Activated CD4-positive, alpha-beta T cell treated with anti-CD3 and anti-CD28 coated beads, Interleukin-2, amount 10 ng/mL, durations not matched to agents 7 days and 5 days (primary cell): Measurements from ENCODE around the gene FITM2. TPM values are rescaled to one million over a fixed set of nuclear protein-coding genes. Genes with fewer than 3 reads are reported as not detected.
A peak's percentile ranks its signal among the peaks of the same experiment; 100 is the strongest.
"Not testable (repeated sequence)": the region's sequence is repeated elsewhere in the genome, so short reads cannot be mapped to it uniquely, and the experiment has no call there.

ENCODE experiments used
- CTCF ChIA-PET: fragments of 350-600 bp; sonication (Branson Sonifier 250); formaldehyde crosslinking; loops from one replicate; lab custom pipeline; 2021; ENCODE audit warnings: antibody characterized with exemption; lab: Charles Lee
- POLR2A ChIA-PET: fragments of 350-600 bp; sonication (Branson Sonifier 250); formaldehyde crosslinking; loops from one replicate; lab custom pipeline; 2021; ENCODE audit warnings: antibody characterized with exemption; lab: Charles Lee
- DNase-seq: peaks from one replicate; pipeline ENCODE4 v3.0.0-alpha.2; 2020
- H3K27ac Mint-ChIP-seq: one replicate; pipeline ENCODE4 v1.8.0; 2021; ENCODE audit warnings: mild to moderate bottlenecking, moderate library complexity, mixed read lengths
- H3K27me3 Mint-ChIP-seq: one replicate; pipeline ENCODE4 v1.8.0; 2021; ENCODE audit warnings: mixed read lengths
- H3K36me3 Mint-ChIP-seq: one replicate; pipeline ENCODE4 v1.8.0; 2021; ENCODE audit warnings: low read depth, mixed read lengths
- H3K4me1 Mint-ChIP-seq: one replicate; pipeline ENCODE4 v1.8.0; 2021; ENCODE audit warnings: mixed read lengths
- H3K4me3 Mint-ChIP-seq: one replicate; pipeline ENCODE4 v1.8.0; 2021; ENCODE audit warnings: mild to moderate bottlenecking, moderate library complexity, mixed read lengths
- H3K9me3 Mint-ChIP-seq: one replicate; pipeline ENCODE4 v1.8.0; 2021; ENCODE audit warnings: mixed read lengths
- total RNA-seq, 2 experiments: library from RNA; stranded (reverse); gene quantifications; one replicate each; pipeline ENCODE4 v1.2.3, GENCODE V29; 2021

The FITM2 gene
- total RNA-seq, 2 experiments from 2014 or later, result 4.8 to 4.9 TPM

DNA sequence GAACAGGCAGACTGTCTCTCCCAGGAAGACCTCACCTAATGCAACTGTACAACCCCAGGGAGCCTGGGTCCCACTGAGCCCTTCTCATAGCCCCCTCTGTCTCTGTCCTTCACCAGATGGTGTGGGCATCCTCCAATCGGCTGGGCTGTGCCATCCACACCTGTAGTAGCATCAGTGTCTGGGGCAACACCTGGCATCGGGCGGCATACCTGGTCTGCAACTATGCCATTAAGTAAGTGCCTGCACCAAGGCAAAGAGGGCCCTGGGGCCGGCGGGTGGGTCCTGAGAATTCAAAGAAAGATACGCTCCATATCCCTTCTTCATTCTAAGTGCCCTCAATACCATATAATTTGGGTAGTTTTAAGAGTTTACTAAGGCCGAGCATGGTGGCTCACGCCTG, 34.1 kb upstream of the FITM2 start:
- ChIA-PET POLR2A (no interaction called here), CTCF (no interaction called here)
- no peaks in the 10 kb centered on the region for H3K9me3 Mint-ChIP-seq
- H3K36me3 Mint-ChIP-seq, result no peaks in the 10 kb centered on the region
- no peak overlapping the region for H3K27ac Mint-ChIP-seq
- H3K4me3 Mint-ChIP-seq, result no peak overlapping the region
- no peaks in the 10 kb centered on the region for H3K4me1 Mint-ChIP-seq
- H3K27me3 Mint-ChIP-seq, result no peaks in the 10 kb centered on the region
- DNase-seq, result no peak

DNA sequence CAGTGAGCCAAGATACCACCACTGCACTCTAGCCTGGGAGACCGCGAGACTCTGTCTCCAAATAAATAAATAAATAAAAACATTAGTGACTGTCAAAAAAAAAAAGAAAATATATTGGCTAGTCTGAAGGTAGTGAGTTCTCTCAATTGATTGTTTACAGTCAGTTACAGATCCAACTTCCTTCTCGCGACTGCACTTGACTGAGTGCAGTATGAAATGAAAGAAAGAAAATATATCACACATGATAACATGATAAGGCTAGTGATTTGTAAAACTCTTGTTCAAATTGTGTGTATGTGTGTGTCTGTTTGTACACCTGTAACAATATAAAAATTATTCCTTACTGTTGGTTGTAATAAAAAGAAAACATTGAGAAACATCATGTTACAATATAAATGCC, 33.7 kb upstream of the FITM2 start:
- POLR2A ChIA-PET, result no interaction called here
- no peaks in the 10 kb centered on the region for H3K9me3 Mint-ChIP-seq
- CTCF ChIA-PET, result no interaction called here
- H3K36me3 Mint-ChIP-seq, result no peaks in the 10 kb centered on the region
- DNase-seq, result no peak
- no peak overlapping the region for H3K27ac Mint-ChIP-seq
- H3K27me3 Mint-ChIP-seq, result no peaks in the 10 kb centered on the region
- H3K4me1 Mint-ChIP-seq, result no peaks in the 10 kb centered on the region
- no peak overlapping the region for H3K4me3 Mint-ChIP-seq

GRCh38 chr20:44343162-44343675, 32.2 kb upstream of the FITM2 start:
- H3K4me3 Mint-ChIP-seq, result no peak overlapping the region
- ChIA-PET POLR2A (no interaction called here), CTCF (interaction anchor here (1.2 kb wide), 1 partner anchor 11 kb away, joined by 3 read pairs; no protein-coding TSS in a partner anchor)
- no peak overlapping the region for H3K27ac Mint-ChIP-seq
- H3K27me3 Mint-ChIP-seq, result no peaks in the 10 kb centered on the region
- no peaks in the 10 kb centered on the region for H3K36me3 Mint-ChIP-seq
- no peaks in the 10 kb centered on the region for H3K4me1 Mint-ChIP-seq
- DNase-seq, result no peak
- no peaks in the 10 kb centered on the region for H3K9me3 Mint-ChIP-seq

DNA sequence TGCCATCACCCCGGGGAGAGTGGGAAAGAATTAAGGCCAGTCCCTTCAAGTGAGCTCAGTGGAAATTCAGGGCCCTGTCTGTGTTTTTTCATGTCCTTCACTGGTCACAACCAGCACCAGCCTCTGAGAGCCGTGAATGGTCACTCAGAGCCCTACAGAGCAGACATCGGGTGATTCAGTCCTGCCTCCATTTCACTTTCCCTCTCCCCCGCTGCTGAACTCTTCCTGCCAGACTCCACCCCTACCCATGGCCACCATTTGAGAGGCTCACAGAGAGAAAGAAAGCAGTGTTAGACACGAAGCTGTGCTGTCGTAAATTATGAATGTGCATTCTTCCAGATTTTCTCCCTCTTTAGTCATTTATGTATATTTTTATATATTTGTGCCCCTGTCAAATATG, 31.2 kb upstream of the FITM2 start:
- no peaks in the 10 kb centered on the region for H3K9me3 Mint-ChIP-seq
- POLR2A ChIA-PET, result no interaction called here
- H3K27ac Mint-ChIP-seq, result no peak overlapping the region

GRCh38 chr20:44336725-44337380, 25.9 kb upstream of the FITM2 start, which contains the start of gene R3HDML:
Gene R3HDML, plus strand, starts transcription at chr20:44337043. Its CDS starts 115 bp downstream, at chr20:44337158.
- no peak for DNase-seq
- no peaks in the 10 kb centered on the region for H3K36me3 Mint-ChIP-seq
- POLR2A ChIA-PET, result no interaction called here
- H3K27ac Mint-ChIP-seq, result no peak within 1 kb of the TSS
- peaks cover 3% of the 10 kb centered on the region for H3K27me3 Mint-ChIP-seq
- H3K4me3 Mint-ChIP-seq, result no peak within 1 kb of the TSS
- no peaks in the 10 kb centered on the region for H3K4me1 Mint-ChIP-seq
- H3K9me3 Mint-ChIP-seq, result no peaks in the 10 kb centered on the region
- CTCF ChIA-PET, result no interaction called here

More for the DNA sequence above, 31.2 kb upstream of the FITM2 start:
- Mint-ChIP-seq H3K27me3 (no peaks in the 10 kb centered on the region), H3K4me3 (no peak overlapping the region), H3K36me3 (no peaks in the 10 kb centered on the region), H3K4me1 (no peaks in the 10 kb centered on the region)
- no peak for DNase-seq
- CTCF ChIA-PET, result no interaction called here

GRCh38 chr20:44336086-44336485, 25.1 kb upstream of the FITM2 start:
- H3K9me3 Mint-ChIP-seq, result no peaks in the 10 kb centered on the region
- H3K4me1 Mint-ChIP-seq, result no peaks in the 10 kb centered on the region
- POLR2A ChIA-PET, result no interaction called here
- no peak overlapping the region for H3K4me3 Mint-ChIP-seq
- CTCF ChIA-PET, result no interaction called here
- no peak overlapping the region for H3K27ac Mint-ChIP-seq
- H3K27me3 Mint-ChIP-seq, result peaks cover 3% of the 10 kb centered on the region
- H3K36me3 Mint-ChIP-seq, result no peaks in the 10 kb centered on the region
- DNase-seq, result no peak

DNA sequence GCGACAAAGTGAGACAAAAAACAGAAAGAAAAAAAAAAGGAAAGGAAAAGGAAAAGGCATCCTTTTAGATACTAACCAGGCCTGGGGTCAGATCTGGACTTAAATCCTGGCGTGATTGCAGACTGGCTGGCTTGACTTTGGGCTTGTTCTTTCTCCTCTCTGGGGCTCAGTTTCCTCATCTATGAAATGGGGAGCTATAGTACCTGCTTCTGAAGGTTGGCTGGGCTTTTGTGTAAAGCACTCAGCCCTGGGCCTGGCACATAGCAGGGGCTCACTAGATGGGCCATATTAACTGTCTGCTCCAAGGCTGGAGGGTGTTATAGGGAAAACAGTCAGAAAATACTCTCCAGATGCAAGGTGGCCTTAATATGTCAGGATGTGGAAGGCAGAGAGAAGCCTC, 24.7 kb upstream of the FITM2 start:
- Mint-ChIP-seq H3K4me1 (no peaks in the 10 kb centered on the region), H3K36me3 (no peaks in the 10 kb centered on the region), H3K4me3 (no peak overlapping the region), H3K27ac (no peak overlapping the region), H3K9me3 (no peaks in the 10 kb centered on the region), H3K27me3 (peaks cover 3% of the 10 kb centered on the region)
- ChIA-PET POLR2A (no interaction called here), CTCF (no interaction called here)
- DNase-seq, result no peak

- H3K27ac Mint-ChIP-seq, result no peak overlapping the region
- ChIA-PET CTCF (no interaction called here), POLR2A (no interaction called here)
- no peaks in the 10 kb centered on the region for H3K9me3 Mint-ChIP-seq
- peaks cover 3% of the 10 kb centered on the region for H3K27me3 Mint-ChIP-seq
- H3K4me3 Mint-ChIP-seq, result no peak overlapping the region
- no peaks in the 10 kb centered on the region for H3K36me3 Mint-ChIP-seq
- no peaks in the 10 kb centered on the region for H3K4me1 Mint-ChIP-seq
- DNase-seq, result no peak
These were observed 23.7 kb upstream of the FITM2 start for GRCh38 chr20:44334709-44335108.

GRCh38 chr20:44334306-44334705, 23.3 kb upstream of the FITM2 start:
- no peaks in the 10 kb centered on the region for H3K9me3 Mint-ChIP-seq
- H3K4me1 Mint-ChIP-seq, result no peaks in the 10 kb centered on the region
- POLR2A ChIA-PET, result no interaction called here
- DNase-seq, result no peak
- CTCF ChIA-PET, result no interaction called here
- H3K27ac Mint-ChIP-seq, result no peak overlapping the region
- no peaks in the 10 kb centered on the region for H3K36me3 Mint-ChIP-seq
- no peak overlapping the region for H3K4me3 Mint-ChIP-seq
- peaks cover 3% of the 10 kb centered on the region for H3K27me3 Mint-ChIP-seq

DNA sequence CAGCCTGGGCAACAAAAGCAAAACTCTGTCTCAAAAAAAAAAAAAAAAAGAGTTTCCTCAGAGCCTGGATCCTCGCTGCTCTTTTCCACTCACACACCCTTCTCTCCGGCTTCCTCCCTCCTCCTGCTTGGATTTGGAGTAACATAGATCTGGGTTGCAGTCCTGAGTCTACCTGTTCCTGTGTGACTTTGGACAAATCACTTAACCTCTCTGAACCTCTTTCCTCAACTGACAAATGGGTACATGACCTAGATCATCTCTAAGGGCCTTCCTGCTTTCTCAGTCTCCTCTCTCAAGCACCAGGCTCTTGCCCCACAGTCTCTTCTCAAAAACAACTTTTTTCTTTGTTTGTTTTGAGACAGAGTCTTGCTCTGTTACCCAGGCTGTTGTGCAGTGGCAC, 20.2 kb upstream of the FITM2 start:
- CTCF ChIA-PET, result interaction anchor here (1.6 to 1.8 kb wide), 3 partner anchors 13 to 114 kb away, joined by 3 to 10 read pairs (median 9); partner anchors contain the start of gene FITM2
- POLR2A ChIA-PET, result no interaction called here
- peaks cover 7% of the 10 kb centered on the region for H3K27me3 Mint-ChIP-seq
- H3K4me3 Mint-ChIP-seq, result no peak overlapping the region
- no peaks in the 10 kb centered on the region for H3K36me3 Mint-ChIP-seq
- no peak overlapping the region for H3K27ac Mint-ChIP-seq
- H3K4me1 Mint-ChIP-seq, result peaks cover 2% of the 10 kb centered on the region
- no peaks in the 10 kb centered on the region for H3K9me3 Mint-ChIP-seq
- no peak for DNase-seq

GRCh38 chr20:44328428-44328827, 17.4 kb upstream of the FITM2 start:
- DNase-seq, result no peak
- Mint-ChIP-seq H3K27ac (no peak overlapping the region), H3K4me1 (peaks cover 2% of the 10 kb centered on the region), H3K4me3 (no peak overlapping the region), H3K27me3 (peaks cover 7% of the 10 kb centered on the region), H3K36me3 (no peaks in the 10 kb centered on the region), H3K9me3 (no peaks in the 10 kb centered on the region)
- ChIA-PET POLR2A (no interaction called here), CTCF (no interaction called here)

- not testable (repeated sequence) for H3K36me3 Mint-ChIP-seq, H3K27ac Mint-ChIP-seq, H3K4me3 Mint-ChIP-seq, DNase-seq, H3K4me1 Mint-ChIP-seq, H3K9me3 Mint-ChIP-seq, H3K27me3 Mint-ChIP-seq
- ChIA-PET CTCF (interaction anchor here (0.6 to 2.7 kb wide), 3 partner anchors 17 to 110 kb away, joined by 3 to 13 read pairs (median 4); partner anchors contain the start of gene FITM2), POLR2A (interaction anchor here (0.6 kb wide), 1 partner anchor 111 kb away, joined by 8 read pairs; no protein-coding TSS in a partner anchor)
These were observed 16.7 kb upstream of the FITM2 start for GRCh38 chr20:44327748-44328147.

DNA sequence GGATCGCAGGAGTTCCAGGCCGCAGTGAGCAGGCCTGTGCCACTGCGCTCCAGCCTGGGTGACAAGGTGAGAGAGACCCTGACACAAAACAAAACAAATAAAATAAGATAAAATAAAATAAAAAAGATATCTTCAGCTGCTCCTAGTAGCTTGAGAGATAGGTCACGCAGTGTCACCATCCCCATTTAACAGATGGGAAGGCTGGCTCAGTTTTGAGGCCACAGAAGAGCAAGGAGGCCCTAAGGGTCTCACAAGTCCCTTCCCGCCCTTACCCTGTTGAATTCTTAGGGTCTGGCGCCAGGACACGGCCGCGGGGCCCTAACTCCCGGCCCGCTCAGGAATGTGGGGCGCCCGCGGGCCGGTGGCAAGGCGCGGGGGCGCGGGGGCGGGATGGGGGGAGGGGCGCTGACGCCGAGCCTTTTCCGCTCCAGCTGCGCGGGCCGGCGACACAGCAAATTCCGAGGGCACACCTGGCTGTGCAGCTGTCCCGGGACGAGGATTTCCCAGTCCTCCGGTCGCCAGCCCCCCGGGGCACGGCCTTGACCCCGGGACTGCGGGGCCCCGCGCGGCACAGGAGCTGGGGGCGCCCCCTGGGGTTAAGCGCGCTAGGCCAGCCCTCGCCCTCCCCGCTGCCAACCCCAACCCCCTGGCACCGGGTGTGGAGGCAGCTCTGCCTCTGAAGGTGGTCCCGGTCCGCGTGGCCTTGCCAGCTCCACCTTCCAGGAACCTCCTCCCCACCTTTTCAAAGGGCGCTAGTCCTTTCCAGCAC, 15.6 kb upstream of the FITM2 start:
- no peak for DNase-seq
- H3K9me3 Mint-ChIP-seq, result no peaks in the 10 kb centered on the region
- no peaks in the 10 kb centered on the region for H3K36me3 Mint-ChIP-seq
- ChIA-PET CTCF (interaction anchor here (1.3 to 2.7 kb wide), 2 partner anchors 16 to 108 kb away, joined by 7 to 13 read pairs; partner anchors contain the start of gene FITM2), POLR2A (no interaction called here)
- peaks cover 7% of the 10 kb centered on the region for H3K27me3 Mint-ChIP-seq
- H3K4me3 Mint-ChIP-seq, result peak overlapping the region; percentile 30
- H3K27ac Mint-ChIP-seq, result no peak overlapping the region
- H3K4me1 Mint-ChIP-seq, result peaks cover 2% of the 10 kb centered on the region
